GM18520 (cell line): Measurements from ENCODE around the gene TOX2.

ENCODE experiments used
- ATAC-seq: cut with Tn5 transposase; IDR thresholded peaks from one replicate; pipeline ENCODE4 v1.9.1; 2021; ENCODE audit not compliant: unreplicated experiment

The TOX2 gene

GRCh38 chr20:44092551-44093248 is 178.0 kb downstream of the TOX2 start:
- no peak for ATAC-seq

DNA sequence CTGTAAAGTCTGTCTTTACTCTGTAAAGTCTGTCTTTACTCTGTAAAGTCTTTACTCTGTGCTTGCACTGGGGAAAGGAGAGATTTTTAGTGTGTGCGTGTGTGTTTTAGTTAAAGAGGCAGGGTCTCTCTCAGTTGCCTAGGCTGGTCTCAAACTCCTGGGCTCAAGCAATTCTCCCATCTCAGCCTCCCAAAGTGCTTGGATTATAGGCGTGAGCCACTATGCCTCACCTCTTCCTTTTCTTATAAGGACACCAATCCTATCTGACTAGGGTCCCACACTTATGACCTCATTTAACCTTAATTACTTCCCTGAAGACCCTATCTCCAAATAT is 178.6 kb downstream of the TOX2 start:
- no peak for ATAC-seq

- ATAC-seq: no peak
Observed at GRCh38 chr20:44095831-44096230, 181.2 kb downstream of the TOX2 start.

DNA sequence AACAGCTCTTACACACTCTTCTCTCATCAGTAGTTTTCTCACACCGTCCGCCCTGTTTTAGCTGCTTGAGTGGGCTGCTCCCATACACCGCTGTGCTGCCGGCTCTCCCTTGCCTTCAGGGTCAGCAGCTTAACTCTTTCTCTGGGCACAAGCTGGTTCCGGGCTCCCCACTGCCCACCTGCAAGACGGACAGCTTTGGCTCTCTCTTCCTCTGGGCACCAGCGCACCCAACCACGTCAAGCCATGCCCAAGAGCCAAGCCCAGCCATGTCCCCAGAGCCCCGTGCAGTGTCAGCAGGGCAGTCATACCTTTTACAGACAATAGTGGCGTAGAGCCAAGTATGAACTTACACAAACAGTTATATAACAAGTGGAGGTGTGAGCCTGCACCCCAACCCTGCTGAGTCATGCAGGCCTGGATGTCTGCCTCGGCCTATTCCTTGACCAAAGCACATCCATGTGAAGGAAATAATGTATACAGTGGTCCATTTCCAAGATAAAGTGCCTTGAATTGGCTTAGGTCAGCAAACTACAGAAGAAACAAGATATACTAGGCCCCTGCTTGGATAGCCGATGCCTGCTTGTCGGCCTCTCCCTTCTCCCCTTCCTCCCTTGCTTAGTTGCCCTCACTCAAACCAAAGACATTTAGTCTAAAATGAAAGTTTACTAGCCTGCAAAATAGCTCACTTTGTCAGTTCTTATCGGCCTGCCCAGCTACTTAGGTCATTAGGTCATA is 183.0 kb downstream of the TOX2 start:
- ATAC-seq: no peak

GRCh38 chr20:44098256-44098630 is 183.6 kb downstream of the TOX2 start:
- no peak for ATAC-seq

- ATAC-seq: no peak
Observed at GRCh38 chr20:44098657-44099056, 184.0 kb downstream of the TOX2 start.

DNA sequence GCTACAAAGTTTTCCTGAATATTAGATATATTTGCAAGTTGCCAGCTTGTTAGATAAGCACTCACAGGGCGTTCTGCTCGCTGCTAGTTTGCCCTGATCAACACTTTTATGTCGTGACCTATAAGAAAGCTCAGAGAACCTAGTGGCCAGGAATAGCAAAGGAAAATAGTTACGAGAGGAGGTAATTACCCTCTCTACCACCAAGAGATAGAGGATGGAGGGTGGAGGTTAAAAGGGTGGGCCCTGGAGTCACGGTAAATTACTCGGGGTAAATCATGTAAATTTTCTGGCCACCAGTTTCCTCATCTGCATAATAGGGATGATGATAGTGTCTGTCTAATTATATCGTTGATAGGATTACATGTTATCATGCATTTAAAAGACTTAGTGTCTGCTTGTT is 185.2 kb downstream of the TOX2 start:
- no peak for ATAC-seq

DNA sequence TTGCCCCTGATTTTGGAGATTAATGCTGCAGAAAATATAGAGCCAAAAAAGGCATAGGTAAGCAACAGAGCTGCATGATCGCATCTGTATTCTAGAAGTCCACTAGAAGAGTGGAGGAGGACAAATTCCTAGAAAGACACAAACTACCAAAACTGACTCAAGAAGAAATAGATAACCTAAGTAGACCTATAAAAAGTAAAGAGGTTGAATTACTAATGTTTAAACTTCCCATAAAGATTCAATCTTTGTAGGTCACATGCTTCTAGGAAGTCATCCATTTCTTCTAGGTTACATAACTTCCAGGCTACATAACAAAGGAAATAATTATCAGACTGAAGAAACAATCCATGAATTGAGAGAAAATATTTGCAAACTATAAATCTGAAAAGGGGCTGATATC is 187.9 kb downstream of the TOX2 start:
- ATAC-seq: no peak

GRCh38 chr20:44104798-44105517 is 190.3 kb downstream of the TOX2 start:
- ATAC-seq: no peak

DNA sequence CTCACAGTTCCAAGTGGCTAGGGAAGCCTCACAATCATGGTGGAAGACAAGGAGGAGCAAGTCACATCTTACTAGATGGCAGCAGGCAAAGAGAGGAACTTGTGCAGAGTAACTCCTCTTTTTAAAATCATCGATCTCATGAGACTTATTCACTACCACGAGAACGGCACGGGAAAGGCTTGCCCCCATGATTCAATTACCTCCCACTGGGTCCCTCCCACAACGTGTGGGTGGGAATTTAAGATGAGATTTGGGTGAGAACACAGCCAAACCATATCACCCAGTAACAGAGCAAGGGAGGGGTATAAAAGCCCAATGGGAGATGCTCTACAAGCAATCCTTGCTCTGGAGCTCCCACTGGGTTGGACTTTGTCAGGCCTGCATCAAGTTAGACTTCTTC is 192.0 kb downstream of the TOX2 start:
- ATAC-seq: no peak

DNA sequence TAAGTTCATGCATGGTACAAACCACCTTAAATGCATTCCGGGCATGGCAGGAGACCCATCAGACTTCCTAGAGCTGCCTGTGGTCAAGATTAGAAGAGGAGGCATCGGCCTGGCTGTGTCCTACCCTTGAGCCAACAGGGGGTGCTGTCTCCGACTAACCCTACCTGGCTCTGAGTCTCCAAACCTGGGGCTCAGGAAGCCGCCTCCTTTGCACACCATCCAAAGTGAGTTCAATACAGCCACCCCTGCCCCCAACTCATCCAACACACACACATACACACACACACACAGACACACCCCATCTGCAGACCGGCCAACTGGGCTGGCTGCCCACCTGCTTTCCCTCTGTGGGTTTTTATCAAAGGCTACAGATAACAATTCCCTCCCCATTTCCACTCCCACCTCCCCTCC is 195.3 kb downstream of the TOX2 start:
- no peak for ATAC-seq

DNA sequence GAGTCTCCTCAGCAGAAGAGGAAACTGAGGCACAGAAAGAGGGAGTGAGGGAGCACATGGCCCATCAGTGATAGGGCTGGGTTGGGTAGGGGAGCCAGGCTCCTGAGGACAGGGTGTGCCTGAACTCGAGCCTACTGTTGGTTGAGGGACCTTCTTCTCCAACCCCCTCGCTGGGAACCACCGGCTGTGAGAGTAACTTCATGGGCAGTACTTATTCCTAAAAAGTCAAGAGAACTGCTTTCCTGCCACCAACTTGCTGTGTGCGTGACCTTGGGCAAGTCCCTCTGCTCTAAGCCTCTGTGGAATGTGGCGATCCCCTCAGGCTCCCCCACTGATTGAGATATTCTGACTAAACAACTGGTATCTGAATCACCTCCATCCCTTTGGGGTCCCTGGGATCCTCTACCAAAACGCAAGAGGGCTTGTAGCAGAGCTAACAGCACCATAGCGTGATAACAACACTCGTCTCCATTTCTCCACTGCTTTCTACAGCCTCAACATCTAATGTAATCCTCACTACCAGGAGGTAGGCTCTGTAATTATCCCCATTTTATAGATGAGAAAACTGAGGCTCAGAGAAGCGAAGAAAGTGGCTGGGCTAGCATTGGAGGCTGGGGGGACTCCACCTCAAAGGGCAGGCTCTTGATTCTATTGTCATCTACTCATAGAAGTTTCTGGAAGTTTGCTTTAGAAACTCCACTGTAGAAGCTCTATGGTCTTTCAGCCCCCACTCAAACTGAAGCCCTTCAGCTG is 196.3 kb downstream of the TOX2 start:
- ATAC-seq: no peak

DNA sequence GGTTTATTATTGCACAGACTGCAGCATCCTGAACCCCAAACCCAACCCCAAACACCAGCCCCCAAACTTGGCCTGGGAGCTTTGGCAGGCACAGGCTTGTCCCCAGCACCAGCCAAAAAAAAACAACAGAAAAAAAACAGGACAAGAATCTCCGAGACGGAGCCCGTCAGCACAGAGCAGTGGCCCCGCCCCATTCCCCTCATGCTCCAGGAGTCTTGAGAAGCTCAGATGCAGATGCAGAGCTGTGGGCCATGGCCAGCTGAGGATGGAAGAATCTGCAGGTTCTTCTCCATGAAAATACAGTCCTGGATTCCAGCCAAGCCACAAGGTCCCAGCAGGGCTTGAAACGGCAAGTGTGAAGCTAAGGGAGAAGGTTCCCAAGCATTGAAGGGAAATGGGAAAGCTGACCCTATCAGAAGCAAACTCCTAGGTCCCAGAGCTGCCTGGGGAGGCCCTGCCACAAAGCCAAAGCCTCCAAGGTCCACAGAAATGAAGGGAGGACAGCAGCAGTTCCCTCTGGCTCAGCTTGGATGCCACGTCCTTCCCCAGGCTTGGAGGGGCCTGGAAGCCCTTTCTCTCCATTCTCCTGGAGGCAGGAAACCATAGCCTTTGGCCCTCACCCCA is 197.2 kb downstream of the TOX2 start:
- ATAC-seq: no peak

GRCh38 chr20:44112456-44112855 is 197.8 kb downstream of the TOX2 start:
- no peak for ATAC-seq

DNA sequence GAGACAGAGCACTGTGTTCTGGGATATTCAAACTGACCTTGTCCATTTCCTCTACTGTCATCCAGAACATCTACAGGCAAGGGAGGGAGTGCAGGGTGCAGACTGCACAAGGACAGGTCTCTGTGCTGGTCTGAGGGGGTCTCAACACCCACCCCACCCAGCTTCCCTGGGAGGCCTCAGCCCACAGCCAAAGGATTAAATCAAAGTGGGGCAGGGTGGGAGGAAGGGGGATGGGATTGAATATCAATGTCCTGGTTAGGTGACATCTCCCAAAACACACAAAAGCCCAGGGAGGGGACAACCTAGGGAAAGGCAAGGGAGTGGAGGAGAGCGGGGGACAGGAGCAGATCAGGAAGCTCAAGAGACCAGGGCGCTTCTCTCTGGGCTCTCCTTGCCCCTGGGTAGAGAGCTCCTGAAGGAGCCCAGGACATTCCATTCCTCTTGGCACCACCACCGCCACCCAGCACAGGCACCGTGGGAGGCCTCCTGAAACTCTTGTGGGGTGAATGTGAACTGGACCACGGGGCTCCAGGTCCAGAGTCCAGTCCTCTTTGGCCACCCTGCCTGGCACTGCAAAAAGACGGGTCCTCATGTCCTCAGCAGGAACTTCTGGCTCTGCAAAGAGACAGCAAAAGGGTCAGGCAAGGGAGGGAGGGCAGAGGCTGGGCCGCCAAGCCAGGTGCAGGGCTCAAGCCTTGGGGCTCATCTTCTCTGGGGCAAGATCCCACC is 198.4 kb downstream of the TOX2 start:
- no peak for ATAC-seq

DNA sequence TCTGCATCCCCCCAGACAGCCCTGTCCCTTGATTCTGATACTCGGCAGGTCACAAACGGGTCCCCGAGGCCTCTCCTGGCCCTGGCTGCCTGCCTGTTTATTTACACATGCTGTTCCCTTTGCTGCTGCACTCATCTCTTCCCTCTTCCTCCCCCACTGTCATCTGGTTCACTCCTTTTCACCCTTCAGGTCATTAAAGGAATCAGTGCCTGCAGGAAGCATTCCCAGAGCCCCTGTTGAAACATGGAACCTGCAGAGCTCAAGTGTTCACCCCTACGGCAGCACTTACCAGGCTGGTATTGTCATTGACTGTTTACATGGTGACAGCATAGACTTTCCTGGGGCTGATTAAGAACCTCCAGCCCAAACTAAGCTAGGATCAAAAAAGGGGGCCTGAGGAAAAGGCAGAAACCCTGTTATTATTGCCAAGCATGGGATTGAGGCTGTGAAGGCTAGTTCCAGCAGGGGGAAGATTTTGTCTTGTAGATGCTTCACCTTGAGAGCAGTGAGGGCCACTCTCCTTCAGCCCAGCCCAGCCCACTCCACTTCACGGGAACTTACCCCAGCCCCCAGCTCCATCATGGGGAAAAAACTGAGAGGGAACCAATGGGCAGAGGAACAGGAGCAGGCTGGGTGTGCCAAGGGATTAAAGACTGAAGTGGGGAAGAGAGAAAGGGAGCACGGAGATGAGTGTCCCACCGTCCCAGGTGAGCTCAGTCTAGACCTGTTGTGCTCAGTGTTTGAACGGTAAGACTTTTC is 199.1 kb downstream of the TOX2 start:
- no peak for ATAC-seq

DNA sequence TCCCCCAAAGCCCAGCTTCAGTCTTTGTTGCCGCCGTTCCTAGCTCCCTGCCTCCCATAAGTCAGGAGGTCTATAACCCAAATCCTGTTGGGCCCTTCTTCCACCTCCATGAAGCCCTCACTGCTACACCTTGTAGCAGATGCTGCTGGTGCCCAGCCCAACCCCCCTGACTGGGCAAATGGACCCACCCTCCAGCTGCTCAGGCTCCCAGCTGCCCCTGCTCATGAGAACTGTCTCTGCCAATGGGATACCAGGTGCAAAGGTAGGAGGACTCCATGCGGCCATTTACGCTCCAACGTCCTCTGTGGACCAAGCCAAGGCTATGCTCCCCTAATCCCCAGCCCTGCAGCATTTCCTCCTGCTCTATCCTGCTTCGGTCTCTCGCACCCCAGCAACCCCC is 200.5 kb downstream of the TOX2 start:
- no peak for ATAC-seq

GRCh38 chr20:44115762-44116644 is 201.4 kb downstream of the TOX2 start:
- no peak for ATAC-seq
